Gastrocnemius medialis (tissue), 4 donors: Measurements from ENCODE around the gene RCAN2.

Source experiments
- POLR2A ChIP-seq, 2 donors: fragments of 450-650 bp; IDR thresholded peaks; one replicate each; pipeline ENCODE4 v1.6.1; 2017; ENCODE audit warnings: antibody characterized with exemption in 2 of 2, mild to moderate bottlenecking in 2 of 2, moderate library complexity in 2 of 2
- TF ChIP-seq, protein P1 (sequence below), 5 experiments: fragments of 450-650 bp in 3 of 5; fragments of 200-600 bp in 2 of 5; sonication (generic) in 2 of 5; IDR thresholded peaks in 4 of 5; conservative IDR thresholded peaks in 1 of 5; 1 replicate in 4 of 5; 2 replicates in 1 of 5; pipeline ENCODE4 v1.5.1; 2016 to 2019; ENCODE audit warnings: antibody characterized with exemption in 5 of 5, mild to moderate bottlenecking in 3 of 5, moderate library complexity in 3 of 5

GRCh38 chr6:46175976-46176375, 315.3 kb downstream of the RCAN2 start:
- TF ChIP-seq, protein P1, sequence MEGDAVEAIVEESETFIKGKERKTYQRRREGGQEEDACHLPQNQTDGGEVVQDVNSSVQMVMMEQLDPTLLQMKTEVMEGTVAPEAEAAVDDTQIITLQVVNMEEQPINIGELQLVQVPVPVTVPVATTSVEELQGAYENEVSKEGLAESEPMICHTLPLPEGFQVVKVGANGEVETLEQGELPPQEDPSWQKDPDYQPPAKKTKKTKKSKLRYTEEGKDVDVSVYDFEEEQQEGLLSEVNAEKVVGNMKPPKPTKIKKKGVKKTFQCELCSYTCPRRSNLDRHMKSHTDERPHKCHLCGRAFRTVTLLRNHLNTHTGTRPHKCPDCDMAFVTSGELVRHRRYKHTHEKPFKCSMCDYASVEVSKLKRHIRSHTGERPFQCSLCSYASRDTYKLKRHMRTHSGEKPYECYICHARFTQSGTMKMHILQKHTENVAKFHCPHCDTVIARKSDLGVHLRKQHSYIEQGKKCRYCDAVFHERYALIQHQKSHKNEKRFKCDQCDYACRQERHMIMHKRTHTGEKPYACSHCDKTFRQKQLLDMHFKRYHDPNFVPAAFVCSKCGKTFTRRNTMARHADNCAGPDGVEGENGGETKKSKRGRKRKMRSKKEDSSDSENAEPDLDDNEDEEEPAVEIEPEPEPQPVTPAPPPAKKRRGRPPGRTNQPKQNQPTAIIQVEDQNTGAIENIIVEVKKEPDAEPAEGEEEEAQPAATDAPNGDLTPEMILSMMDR (IDR thresholded peaks at IDR 0.05 in 4 of 5, conservative IDR thresholded peaks at IDR 0.05 in 1 of 5), result no peak
- no peak for TF ChIP-seq POLR2A (IDR thresholded peaks at IDR 0.05)
